IPS-NIHi11 (cell line): ENCODE results near the gene RMC1.
A peak's percentile ranks its signal among the peaks of the same experiment; 100 is the strongest.
"Not testable (repeated sequence)": the region's sequence is repeated elsewhere in the genome, so short reads cannot be mapped to it uniquely, and the experiment has no call there.

Experiments used
- DNase-seq: peaks from one replicate; pipeline ENCODE4 v3.0.0; 2012; ENCODE audit warnings: mixed read lengths, low spot score

Gene RMC1

GRCh38 chr18:23498117-23498516 is 5.2 kb upstream of the RMC1 start:
- DNase-seq: no peak

GRCh38 chr18:23498877-23499276 is 4.4 kb upstream of the RMC1 start:
- DNase-seq: peak; percentile 64

- no peak for DNase-seq
Observed at GRCh38 chr18:23499291-23499781, 4.0 kb upstream of the RMC1 start.

GRCh38 chr18:23501626-23502025 is 1.7 kb upstream of the RMC1 start:
- no peak for DNase-seq

- no peak for DNase-seq
Observed at GRCh38 chr18:23502516-23503037, 734 bp upstream of the RMC1 start.

GRCh38 chr18:23503963-23504344 is 643 bp downstream of the RMC1 start:
- no peak for DNase-seq

- DNase-seq: no peak
Observed at GRCh38 chr18:23504720-23505119, 1.4 kb downstream of the RMC1 start.

GRCh38 chr18:23506393-23506792 is 3.1 kb downstream of the RMC1 start:
- DNase-seq: no peak

GRCh38 chr18:23510923-23511322 is 7.6 kb downstream of the RMC1 start:
- not testable (repeated sequence) for DNase-seq

GRCh38 chr18:23512216-23512615 is 8.9 kb downstream of the RMC1 start:
- DNase-seq: not testable (repeated sequence)

- no peak for DNase-seq
Observed at GRCh38 chr18:23512641-23513040, 9.3 kb downstream of the RMC1 start.

- DNase-seq: peak; percentile 81
Observed at GRCh38 chr18:23515911-23516546, 12.7 kb downstream of the RMC1 start.

- DNase-seq: no peak
Observed at GRCh38 chr18:23519734-23520133, 16.4 kb downstream of the RMC1 start.

- DNase-seq: no peak
Observed at GRCh38 chr18:23521271-23521670, 18.0 kb downstream of the RMC1 start.

- no peak for DNase-seq
Observed at GRCh38 chr18:23521907-23522306, 18.6 kb downstream of the RMC1 start.

GRCh38 chr18:23523429-23524212 is 20.3 kb downstream of the RMC1 start:
- no peak for DNase-seq

GRCh38 chr18:23524213-23524707 is 20.9 kb downstream of the RMC1 start:
- no peak for DNase-seq

- DNase-seq: no peak
Observed at GRCh38 chr18:23526501-23527063, 23.3 kb downstream of the RMC1 start.

GRCh38 chr18:23528580-23529472 is 25.5 kb downstream of the RMC1 start:
- DNase-seq: no peak

- DNase-seq: no peak
Observed at GRCh38 chr18:23529604-23530003, 26.3 kb downstream of the RMC1 start.

- DNase-seq: no peak
Observed at GRCh38 chr18:23530195-23530594, 26.9 kb downstream of the RMC1 start.

- no peak for DNase-seq
Observed at GRCh38 chr18:23531912-23532311, 28.6 kb downstream of the RMC1 start.
